ENCODE results near the gene AARS2. TPM values are rescaled to one million over a fixed set of nuclear protein-coding genes. Genes with fewer than 3 reads are reported as not detected.

Gene AARS2
- total RNA-seq, 1 experiment from 2014 or later = 28.9 TPM

DNA sequence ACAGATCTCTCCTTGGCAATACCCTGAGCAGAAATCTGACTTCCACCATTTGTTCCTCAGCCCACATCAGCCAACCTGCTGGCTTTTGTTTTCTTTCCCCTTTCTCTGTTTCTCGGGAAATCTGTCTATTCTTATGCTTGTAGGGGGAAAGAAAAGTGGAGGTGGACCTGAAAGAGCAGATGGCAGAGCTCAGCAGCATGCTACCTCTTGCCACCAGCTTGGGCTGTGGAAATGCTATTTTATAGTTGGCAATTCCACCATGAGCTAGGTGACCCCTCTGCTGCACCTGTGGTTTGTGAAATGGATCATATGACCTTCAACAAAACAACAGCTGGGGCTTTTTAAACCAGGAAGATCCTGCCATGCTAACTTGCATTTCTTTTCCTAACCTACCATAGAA is 22.5 kb upstream of the AARS2 start (continued):
- no peak for TF ChIP-seq FOXP1 (CRISPR knock-in tag; IDR thresholded peaks at IDR 0.05; ENCODE audit: borderline replicate concordance)
- no peak for TF ChIP-seq SMAD4 (CRISPR knock-in tag; IDR thresholded peaks at IDR 0.05)
- TF ChIP-seq, protein P1, sequence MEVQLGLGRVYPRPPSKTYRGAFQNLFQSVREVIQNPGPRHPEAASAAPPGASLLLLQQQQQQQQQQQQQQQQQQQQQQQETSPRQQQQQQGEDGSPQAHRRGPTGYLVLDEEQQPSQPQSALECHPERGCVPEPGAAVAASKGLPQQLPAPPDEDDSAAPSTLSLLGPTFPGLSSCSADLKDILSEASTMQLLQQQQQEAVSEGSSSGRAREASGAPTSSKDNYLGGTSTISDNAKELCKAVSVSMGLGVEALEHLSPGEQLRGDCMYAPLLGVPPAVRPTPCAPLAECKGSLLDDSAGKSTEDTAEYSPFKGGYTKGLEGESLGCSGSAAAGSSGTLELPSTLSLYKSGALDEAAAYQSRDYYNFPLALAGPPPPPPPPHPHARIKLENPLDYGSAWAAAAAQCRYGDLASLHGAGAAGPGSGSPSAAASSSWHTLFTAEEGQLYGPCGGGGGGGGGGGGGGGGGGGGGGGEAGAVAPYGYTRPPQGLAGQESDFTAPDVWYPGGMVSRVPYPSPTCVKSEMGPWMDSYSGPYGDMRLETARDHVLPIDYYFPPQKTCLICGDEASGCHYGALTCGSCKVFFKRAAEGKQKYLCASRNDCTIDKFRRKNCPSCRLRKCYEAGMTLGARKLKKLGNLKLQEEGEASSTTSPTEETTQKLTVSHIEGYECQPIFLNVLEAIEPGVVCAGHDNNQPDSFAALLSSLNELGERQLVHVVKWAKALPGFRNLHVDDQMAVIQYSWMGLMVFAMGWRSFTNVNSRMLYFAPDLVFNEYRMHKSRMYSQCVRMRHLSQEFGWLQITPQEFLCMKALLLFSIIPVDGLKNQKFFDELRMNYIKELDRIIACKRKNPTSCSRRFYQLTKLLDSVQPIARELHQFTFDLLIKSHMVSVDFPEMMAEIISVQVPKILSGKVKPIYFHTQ (CRISPR knock-in tag; IDR thresholded peaks at IDR 0.05) = no peak
- TF ChIP-seq ELF4 (CRISPR knock-in tag; IDR thresholded peaks at IDR 0.05; ENCODE audit: low read depth) = no peak
- TF ChIP-seq, protein P2, sequence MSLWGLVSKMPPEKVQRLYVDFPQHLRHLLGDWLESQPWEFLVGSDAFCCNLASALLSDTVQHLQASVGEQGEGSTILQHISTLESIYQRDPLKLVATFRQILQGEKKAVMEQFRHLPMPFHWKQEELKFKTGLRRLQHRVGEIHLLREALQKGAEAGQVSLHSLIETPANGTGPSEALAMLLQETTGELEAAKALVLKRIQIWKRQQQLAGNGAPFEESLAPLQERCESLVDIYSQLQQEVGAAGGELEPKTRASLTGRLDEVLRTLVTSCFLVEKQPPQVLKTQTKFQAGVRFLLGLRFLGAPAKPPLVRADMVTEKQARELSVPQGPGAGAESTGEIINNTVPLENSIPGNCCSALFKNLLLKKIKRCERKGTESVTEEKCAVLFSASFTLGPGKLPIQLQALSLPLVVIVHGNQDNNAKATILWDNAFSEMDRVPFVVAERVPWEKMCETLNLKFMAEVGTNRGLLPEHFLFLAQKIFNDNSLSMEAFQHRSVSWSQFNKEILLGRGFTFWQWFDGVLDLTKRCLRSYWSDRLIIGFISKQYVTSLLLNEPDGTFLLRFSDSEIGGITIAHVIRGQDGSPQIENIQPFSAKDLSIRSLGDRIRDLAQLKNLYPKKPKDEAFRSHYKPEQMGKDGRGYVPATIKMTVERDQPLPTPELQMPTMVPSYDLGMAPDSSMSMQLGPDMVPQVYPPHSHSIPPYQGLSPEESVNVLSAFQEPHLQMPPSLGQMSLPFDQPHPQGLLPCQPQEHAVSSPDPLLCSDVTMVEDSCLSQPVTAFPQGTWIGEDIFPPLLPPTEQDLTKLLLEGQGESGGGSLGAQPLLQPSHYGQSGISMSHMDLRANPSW (CRISPR knock-in tag; conservative IDR thresholded peaks at IDR 0.05; ENCODE audit: low read depth) = no peak

- H3K4me3 Mint-ChIP-seq = no peak overlapping the region
- peaks cover 3% of the 10 kb centered on the region for H3K27me3 Mint-ChIP-seq (ENCODE audit: low read depth)
- TF ChIP-seq ESRRA (CRISPR knock-in tag; IDR thresholded peaks at IDR 0.05; ENCODE audit: borderline replicate concordance) = no peak
- TF ChIP-seq GTF2I (CRISPR knock-in tag; conservative IDR thresholded peaks at IDR 0.05) = no peak
- TF ChIP-seq, protein P3, sequence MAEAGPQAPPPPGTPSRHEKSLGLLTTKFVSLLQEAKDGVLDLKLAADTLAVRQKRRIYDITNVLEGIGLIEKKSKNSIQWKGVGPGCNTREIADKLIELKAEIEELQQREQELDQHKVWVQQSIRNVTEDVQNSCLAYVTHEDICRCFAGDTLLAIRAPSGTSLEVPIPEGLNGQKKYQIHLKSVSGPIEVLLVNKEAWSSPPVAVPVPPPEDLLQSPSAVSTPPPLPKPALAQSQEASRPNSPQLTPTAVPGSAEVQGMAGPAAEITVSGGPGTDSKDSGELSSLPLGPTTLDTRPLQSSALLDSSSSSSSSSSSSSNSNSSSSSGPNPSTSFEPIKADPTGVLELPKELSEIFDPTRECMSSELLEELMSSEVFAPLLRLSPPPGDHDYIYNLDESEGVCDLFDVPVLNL (CRISPR knock-in tag; IDR thresholded peaks at IDR 0.05; ENCODE audit: borderline replicate concordance, low read depth) = no peak
- TF ChIP-seq NFE2L1 (CRISPR knock-in tag; IDR thresholded peaks at IDR 0.05) = no peak
- no peak for TF ChIP-seq CBFB (CRISPR knock-in tag; IDR thresholded peaks at IDR 0.05; ENCODE audit: low read depth)
- no peak for TF ChIP-seq HMGXB4 (CRISPR knock-in tag; IDR thresholded peaks at IDR 0.05)
- no peak for TF ChIP-seq CREM (CRISPR knock-in tag; IDR thresholded peaks at IDR 0.05)
- no peak for TF ChIP-seq NR3C1 (CRISPR knock-in tag; conservative IDR thresholded peaks at IDR 0.05; ENCODE audit: low read depth)
- no peak for TF ChIP-seq CREB1 (CRISPR knock-in tag; IDR thresholded peaks at IDR 0.05)
- no peak for TF ChIP-seq SOX15 (CRISPR knock-in tag; IDR thresholded peaks at IDR 0.05)
- ATAC-seq (no peak), DNase-seq (ENCODE audit: low spot score) (no peak)
- POLR2A ChIA-PET = no interaction called here
- CTCF ChIA-PET = interaction anchor here (1.0 to 3.8 kb wide), 3 partner anchors 21 to 66 kb away, joined by 3 to 16 read pairs (median 14); partner anchors contain the start of gene AARS2
- no peaks in the 10 kb centered on the region for H3K36me3 Mint-ChIP-seq
- H3K27ac Mint-ChIP-seq = no peak overlapping the region; the same call in 1 of the 2 replicates
- H3K9me3 Mint-ChIP-seq = no peaks in the 10 kb centered on the region
- peaks cover 23% of the 10 kb centered on the region for H3K4me1 Mint-ChIP-seq
These were observed 20.8 kb upstream of the AARS2 start for GRCh38 chr6:44333942-44334341.
